GM12872 (cell line): ENCODE measurements around the gene CLDN18.

Source experiments
- CTCF ChIP-seq: IDR thresholded peaks from 3 replicates; pipeline ENCODE4 v1.5.1; 2011; ENCODE audit warnings: low read depth, mild to moderate bottlenecking, low read length, moderate library complexity; ENCODE audit not compliant: insufficient read depth

CLDN18 gene

GRCh38 chr3:138051947-138052802, 42.2 kb downstream of the CLDN18 start:
- peak; percentile 81 for TF ChIP-seq CTCF

- no peak for TF ChIP-seq CTCF
Measured at GRCh38 chr3:138054057-138054456, 44.1 kb downstream of the CLDN18 start.

GRCh38 chr3:138057384-138057783, 47.4 kb downstream of the CLDN18 start:
- TF ChIP-seq CTCF: no peak

- TF ChIP-seq CTCF: no peak
Measured at GRCh38 chr3:138059261-138059660, 49.3 kb downstream of the CLDN18 start.

- no peak for TF ChIP-seq CTCF
Measured at GRCh38 chr3:138060792-138061191, 50.8 kb downstream of the CLDN18 start.

GRCh38 chr3:138062037-138062436, 52.1 kb downstream of the CLDN18 start:
- TF ChIP-seq CTCF: no peak

- no peak for TF ChIP-seq CTCF
Measured at GRCh38 chr3:138062626-138063025, 52.7 kb downstream of the CLDN18 start.
